SK-N-SH treated with all-trans-retinoic acid at 6 μM for 48 hours (cell line): ENCODE measurements around the gene LRFN2.

Experiments
- ATAC-seq: fragments of 200-7000 bp; cut with Tn5 transposase; 3 replicates; pipeline ENCODE4 v1.9.1; 2020; ENCODE audit warnings: mild to moderate bottlenecking, moderate library complexity
- ARNTL ChIP-seq: fragments of 450-650 bp; formaldehyde crosslinking; IDR thresholded peaks from 2 replicates; pipeline ENCODE4 v1.5.0; 2020; ENCODE audit warnings: low read depth, mild to moderate bottlenecking, moderate library complexity, borderline replicate concordance
- BACH2 ChIP-seq: fragments of 250-450 bp; sonication (Bioruptor Pico); IDR thresholded peaks from 2 replicates; pipeline ENCODE4 v1.9.0; 2021; ENCODE audit warnings: mild to moderate bottlenecking, borderline replicate concordance
- CREB5 ChIP-seq: fragments of 250-450 bp; sonication (Bioruptor Pico); IDR thresholded peaks from 2 replicates; pipeline ENCODE4 v1.5.1; 2020; ENCODE audit warnings: low read depth, mild to moderate bottlenecking, moderate library complexity
- CSDC2 ChIP-seq: fragments of 250-450 bp; sonication (Bioruptor Pico); IDR thresholded peaks from 2 replicates; pipeline ENCODE4 v1.5.0; 2020; ENCODE audit warnings: mild to moderate bottlenecking, moderate library complexity
- ESRRG ChIP-seq: fragments of 250-450 bp; sonication (Bioruptor Pico); IDR thresholded peaks from 2 replicates; pipeline ENCODE4 v1.6.1; 2021; ENCODE audit warnings: mild to moderate bottlenecking
- ISL1 ChIP-seq: fragments of 250-450 bp; sonication (Bioruptor Pico); IDR thresholded peaks from 2 replicates; pipeline ENCODE4 v2.1.2; 2022; ENCODE audit warnings: mild to moderate bottlenecking, moderate library complexity
- POU6F1 ChIP-seq: fragments of 250-450 bp; sonication (Bioruptor Pico); IDR thresholded peaks from 2 replicates; pipeline ENCODE4 v1.8.0; 2021; ENCODE audit warnings: low read depth, mild to moderate bottlenecking, moderate library complexity, borderline replicate concordance
- PPARA ChIP-seq: fragments of 250-450 bp; sonication (Bioruptor Pico); IDR thresholded peaks from 2 replicates; pipeline ENCODE4 v1.5.0; 2020; ENCODE audit warnings: mild to moderate bottlenecking, borderline replicate concordance
- RARB ChIP-seq: fragments of 250-450 bp; sonication (Bioruptor Pico); IDR thresholded peaks from 2 replicates; pipeline ENCODE4 v1.8.0; 2021; ENCODE audit warnings: mild to moderate bottlenecking, moderate library complexity
- SNAI2 ChIP-seq: fragments of 250-450 bp; sonication (Bioruptor Pico); IDR thresholded peaks from 2 replicates; pipeline ENCODE4 v1.5.0; 2020; ENCODE audit warnings: mild to moderate bottlenecking, moderate library complexity
- TCF4 ChIP-seq: fragments of 250-450 bp; sonication (Bioruptor Pico); IDR thresholded peaks from 2 replicates; pipeline ENCODE4 v1.8.0; 2021; ENCODE audit warnings: mild to moderate bottlenecking, moderate library complexity, borderline replicate concordance
- TOX ChIP-seq: fragments of 250-450 bp; sonication (Bioruptor Pico); IDR thresholded peaks from 2 replicates; pipeline ENCODE4 v1.8.0; 2021; ENCODE audit warnings: mild to moderate bottlenecking, moderate library complexity, borderline replicate concordance
- ZFP30 ChIP-seq: fragments of 450-650 bp; formaldehyde crosslinking; IDR thresholded peaks from 2 replicates; pipeline ENCODE4 v1.5.0; 2022; ENCODE audit warnings: mild to moderate bottlenecking, moderate library complexity
- ZNF565 ChIP-seq: fragments of 450-650 bp; formaldehyde crosslinking; conservative IDR thresholded peaks from 2 replicates; pipeline ENCODE4 v1.5.0; 2020; ENCODE audit warnings: low read depth, mild to moderate bottlenecking, moderate library complexity
- ZNF70 ChIP-seq: fragments of 450-650 bp; formaldehyde crosslinking; IDR thresholded peaks from 2 replicates; pipeline ENCODE4 v1.5.0; 2020; ENCODE audit warnings: mild to moderate bottlenecking, moderate library complexity
- ZNF8 ChIP-seq: fragments of 450-650 bp; formaldehyde crosslinking; IDR thresholded peaks from 2 replicates; pipeline ENCODE4 v1.5.0; 2020; ENCODE audit warnings: mild to moderate bottlenecking, moderate library complexity
- TF ChIP-seq, protein P1 (sequence below): fragments of 250-450 bp; sonication (Bioruptor Pico); IDR thresholded peaks from 2 replicates; pipeline ENCODE4 v1.5.0; 2020; ENCODE audit warnings: mild to moderate bottlenecking, moderate library complexity
- TF ChIP-seq, protein P2 (sequence below): fragments of 250-450 bp; sonication (Bioruptor Pico); IDR thresholded peaks from 2 replicates; pipeline ENCODE4 v1.5.1; 2021; ENCODE audit warnings: mild to moderate bottlenecking, moderate library complexity

The LRFN2 gene

GRCh38 chr6:40479706-40480105 lies 107.5 kb downstream of the LRFN2 start:
- TF ChIP-seq RARB = no peak
- TF ChIP-seq, protein P1, sequence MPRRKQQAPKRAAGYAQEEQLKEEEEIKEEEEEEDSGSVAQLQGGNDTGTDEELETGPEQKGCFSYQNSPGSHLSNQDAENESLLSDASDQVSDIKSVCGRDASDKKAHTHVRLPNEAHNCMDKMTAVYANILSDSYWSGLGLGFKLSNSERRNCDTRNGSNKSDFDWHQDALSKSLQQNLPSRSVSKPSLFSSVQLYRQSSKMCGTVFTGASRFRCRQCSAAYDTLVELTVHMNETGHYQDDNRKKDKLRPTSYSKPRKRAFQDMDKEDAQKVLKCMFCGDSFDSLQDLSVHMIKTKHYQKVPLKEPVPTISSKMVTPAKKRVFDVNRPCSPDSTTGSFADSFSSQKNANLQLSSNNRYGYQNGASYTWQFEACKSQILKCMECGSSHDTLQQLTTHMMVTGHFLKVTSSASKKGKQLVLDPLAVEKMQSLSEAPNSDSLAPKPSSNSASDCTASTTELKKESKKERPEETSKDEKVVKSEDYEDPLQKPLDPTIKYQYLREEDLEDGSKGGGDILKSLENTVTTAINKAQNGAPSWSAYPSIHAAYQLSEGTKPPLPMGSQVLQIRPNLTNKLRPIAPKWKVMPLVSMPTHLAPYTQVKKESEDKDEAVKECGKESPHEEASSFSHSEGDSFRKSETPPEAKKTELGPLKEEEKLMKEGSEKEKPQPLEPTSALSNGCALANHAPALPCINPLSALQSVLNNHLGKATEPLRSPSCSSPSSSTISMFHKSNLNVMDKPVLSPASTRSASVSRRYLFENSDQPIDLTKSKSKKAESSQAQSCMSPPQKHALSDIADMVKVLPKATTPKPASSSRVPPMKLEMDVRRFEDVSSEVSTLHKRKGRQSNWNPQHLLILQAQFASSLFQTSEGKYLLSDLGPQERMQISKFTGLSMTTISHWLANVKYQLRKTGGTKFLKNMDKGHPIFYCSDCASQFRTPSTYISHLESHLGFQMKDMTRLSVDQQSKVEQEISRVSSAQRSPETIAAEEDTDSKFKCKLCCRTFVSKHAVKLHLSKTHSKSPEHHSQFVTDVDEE (CRISPR knock-in tag) = no peak
- no peak for TF ChIP-seq TCF4 (CRISPR knock-in tag)
- TF ChIP-seq TOX (CRISPR knock-in tag) = no peak
- TF ChIP-seq, protein P2, sequence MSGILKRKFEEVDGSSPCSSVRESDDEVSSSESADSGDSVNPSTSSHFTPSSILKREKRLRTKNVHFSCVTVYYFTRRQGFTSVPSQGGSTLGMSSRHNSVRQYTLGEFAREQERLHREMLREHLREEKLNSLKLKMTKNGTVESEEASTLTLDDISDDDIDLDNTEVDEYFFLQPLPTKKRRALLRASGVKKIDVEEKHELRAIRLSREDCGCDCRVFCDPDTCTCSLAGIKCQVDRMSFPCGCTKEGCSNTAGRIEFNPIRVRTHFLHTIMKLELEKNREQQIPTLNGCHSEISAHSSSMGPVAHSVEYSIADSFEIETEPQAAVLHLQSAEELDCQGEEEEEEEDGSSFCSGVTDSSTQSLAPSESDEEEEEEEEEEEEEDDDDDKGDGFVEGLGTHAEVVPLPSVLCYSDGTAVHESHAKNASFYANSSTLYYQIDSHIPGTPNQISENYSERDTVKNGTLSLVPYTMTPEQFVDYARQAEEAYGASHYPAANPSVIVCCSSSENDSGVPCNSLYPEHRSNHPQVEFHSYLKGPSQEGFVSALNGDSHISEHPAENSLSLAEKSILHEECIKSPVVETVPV = no peak
- no peak for TF ChIP-seq ZFP30
- no peak for TF ChIP-seq ZNF565
- no peak for TF ChIP-seq POU6F1 (CRISPR knock-in tag)
- no peak for TF ChIP-seq CREB5 (CRISPR knock-in tag)
- no peak for TF ChIP-seq ESRRG (CRISPR knock-in tag)
- TF ChIP-seq ARNTL (CRISPR knock-in tag) = no peak
- TF ChIP-seq BACH2 (CRISPR knock-in tag) = no peak
- no peak for TF ChIP-seq ZNF70 (CRISPR knock-in tag)
- no peak for ATAC-seq

DNA sequence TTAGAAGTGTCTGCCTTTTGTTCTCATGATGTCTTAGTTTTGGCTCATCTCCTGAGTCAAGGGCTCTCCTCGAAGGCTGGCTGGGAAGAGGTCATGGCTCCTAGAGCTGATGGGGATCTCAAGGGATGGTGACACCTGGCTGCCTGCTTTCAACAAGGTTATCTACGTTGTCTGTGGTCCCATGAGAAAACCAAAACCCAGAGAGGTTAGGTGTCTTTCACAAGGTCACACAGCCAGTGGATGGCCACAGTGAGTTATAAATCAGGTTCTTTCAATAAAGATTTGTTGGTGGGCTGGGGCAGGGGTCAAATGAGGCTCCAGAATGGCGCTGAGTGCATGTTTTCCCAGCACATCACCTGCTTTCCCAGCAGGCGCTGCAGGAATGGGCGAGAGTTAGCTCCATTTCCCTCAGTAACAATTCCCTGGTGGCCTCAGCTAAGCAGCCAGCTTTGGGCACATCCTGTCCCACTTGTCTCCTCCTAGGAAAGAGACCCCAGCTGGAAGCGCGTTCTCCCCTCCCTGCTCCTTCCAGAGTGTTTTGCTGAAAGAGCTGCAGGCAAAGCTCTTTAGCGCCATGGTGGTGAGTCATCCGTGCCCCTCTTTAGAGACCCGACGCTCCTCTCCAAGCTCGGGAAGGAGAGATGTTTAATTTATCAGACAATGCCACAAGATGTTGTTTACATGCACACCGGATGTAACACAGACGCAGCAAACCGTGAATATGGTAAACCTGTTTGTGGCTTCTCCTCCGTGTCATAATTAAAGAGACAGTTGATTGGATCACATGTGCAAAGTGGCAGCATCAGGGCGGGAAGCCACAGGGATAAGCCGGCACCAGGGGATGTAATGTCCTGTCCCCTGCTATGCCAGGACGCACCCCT lies 109.7 kb downstream of the LRFN2 start:
- no peak for ATAC-seq
- no peak for TF ChIP-seq ZFP30
- TF ChIP-seq POU6F1 (CRISPR knock-in tag) = no peak
- TF ChIP-seq ZNF8 (CRISPR knock-in tag) = no peak
- TF ChIP-seq CREB5 (CRISPR knock-in tag) = no peak
- no peak for TF ChIP-seq ISL1 (CRISPR knock-in tag)
- no peak for TF ChIP-seq CSDC2 (CRISPR knock-in tag)
- TF ChIP-seq SNAI2 (CRISPR knock-in tag) = no peak

GRCh38 chr6:40476673-40477072 lies 110.5 kb downstream of the LRFN2 start:
- TF ChIP-seq ZNF70 (CRISPR knock-in tag) (no peak), PPARA (no peak), ZFP30 (no peak), CREB5 (CRISPR knock-in tag) (no peak)
- no peak for ATAC-seq
